Endothelial cell (in vitro differentiated cells): ENCODE measurements around the gene C13orf42. TPM values are rescaled to one million over a fixed set of nuclear protein-coding genes. Genes with fewer than 3 reads are reported as not detected.

Experiments used
- DNase-seq: peaks from one replicate; pipeline ENCODE4 v3.0.0; 2021; ENCODE audit warnings: low spot score
- H3K27ac Mint-ChIP-seq: one replicate; pipeline ENCODE4 v1.8.0; 2021; ENCODE audit warnings: mixed read lengths, inconsistent platforms; ENCODE audit not compliant: unreplicated experiment
- H3K27me3 Mint-ChIP-seq: one replicate; pipeline ENCODE4 v1.8.0; 2021; ENCODE audit warnings: mild to moderate bottlenecking, moderate library complexity, mixed read lengths, inconsistent platforms; ENCODE audit not compliant: unreplicated experiment
- H3K36me3 Mint-ChIP-seq: one replicate; pipeline ENCODE4 v1.8.0; 2021; ENCODE audit warnings: mild to moderate bottlenecking, low read depth, mixed read lengths, inconsistent platforms; ENCODE audit not compliant: unreplicated experiment
- H3K4me1 Mint-ChIP-seq: one replicate; pipeline ENCODE4 v1.8.0; 2021; ENCODE audit warnings: mild to moderate bottlenecking, mixed read lengths, inconsistent platforms; ENCODE audit not compliant: unreplicated experiment
- H3K4me3 Mint-ChIP-seq: one replicate; pipeline ENCODE4 v1.8.0; 2021; ENCODE audit warnings: mild to moderate bottlenecking, mixed read lengths, inconsistent platforms; ENCODE audit not compliant: unreplicated experiment
- H3K9me3 Mint-ChIP-seq: one replicate; pipeline ENCODE4 v1.8.0; 2021; ENCODE audit warnings: mixed read lengths, inconsistent platforms; ENCODE audit not compliant: unreplicated experiment
- CTCF ChIP-seq: fragments of 200-600 bp; sonication (generic); IDR thresholded peaks from one replicate; pipeline ENCODE4 v1.5.0; 2021; ENCODE audit warnings: antibody characterized with exemption; ENCODE audit not compliant: unreplicated experiment
- total RNA-seq: library from RNA; stranded (reverse); fragmentation: NEBNext Ultra II Directional; extraction: Animal tissue kit (Norgen Biotek cat#: 25700); gene quantifications from one replicate; pipeline ENCODE4 v1.2.1, GENCODE V29; 2021; ENCODE audit not compliant: unreplicated experiment

The C13orf42 gene
- total RNA-seq, 1 donor from 2014 or later, result 0.21 TPM

GRCh38 chr13:51136276-51136980 is 25.4 kb upstream of the C13orf42 start:
- Mint-ChIP-seq H3K4me1 (peaks cover 4% of the 10 kb centered on the region), H3K36me3 (peaks cover 3% of the 10 kb centered on the region), H3K4me3 (no peak overlapping the region), H3K27me3 (no peaks in the 10 kb centered on the region), H3K27ac (no peak overlapping the region), H3K9me3 (peaks cover 15% of the 10 kb centered on the region)
- TF ChIP-seq CTCF, result no peak
- DNase-seq, result no peak

DNA sequence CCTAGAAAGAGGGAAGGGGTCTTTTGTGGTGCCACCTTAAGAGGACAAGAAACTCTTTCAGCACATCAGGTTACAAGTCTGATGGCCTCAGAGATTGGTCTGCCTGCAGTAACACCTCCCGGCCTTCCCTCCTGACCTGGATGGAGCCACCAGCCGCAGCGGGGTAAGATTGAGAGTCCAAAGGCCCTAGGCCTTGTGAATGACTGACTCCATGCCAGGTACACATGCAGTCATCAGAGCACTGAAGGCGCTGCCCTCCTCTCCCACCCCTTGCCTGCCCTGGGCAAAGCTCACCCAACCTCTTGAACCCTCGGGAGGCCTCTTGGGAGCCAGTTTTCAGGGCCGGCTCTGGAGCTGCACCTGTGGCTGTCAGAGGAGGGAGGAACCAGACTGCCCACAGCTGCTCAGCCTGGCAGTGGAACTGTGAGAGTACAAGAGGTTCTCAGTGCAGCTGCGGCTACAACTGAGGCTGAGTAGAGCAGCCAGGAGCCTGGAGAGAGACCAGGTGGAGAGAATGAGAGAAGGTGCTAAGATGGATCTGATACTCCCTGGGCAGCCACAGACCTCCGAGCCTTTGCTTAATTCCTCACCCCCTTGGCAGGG is 23.8 kb upstream of the C13orf42 start:
- Mint-ChIP-seq H3K4me3 (no peak overlapping the region), H3K9me3 (peaks cover 15% of the 10 kb centered on the region), H3K27ac (no peak overlapping the region), H3K27me3 (no peaks in the 10 kb centered on the region), H3K36me3 (peaks cover 3% of the 10 kb centered on the region), H3K4me1 (peaks cover 4% of the 10 kb centered on the region)
- no peak for DNase-seq
- TF ChIP-seq CTCF, result no peak

GRCh38 chr13:51130348-51130747 is 19.3 kb upstream of the C13orf42 start:
- Mint-ChIP-seq H3K27ac (no peak overlapping the region), H3K36me3 (peaks cover 8% of the 10 kb centered on the region), H3K27me3 (no peaks in the 10 kb centered on the region), H3K9me3 (peaks cover 9% of the 10 kb centered on the region), H3K4me3 (no peak overlapping the region), H3K4me1 (no peaks in the 10 kb centered on the region)
- TF ChIP-seq CTCF, result no peak
- no peak for DNase-seq

- H3K4me1 Mint-ChIP-seq, result no peaks in the 10 kb centered on the region
- no peaks in the 10 kb centered on the region for H3K27me3 Mint-ChIP-seq
- no peak overlapping the region for H3K4me3 Mint-ChIP-seq
- peak; percentile 87 for TF ChIP-seq CTCF
- H3K36me3 Mint-ChIP-seq, result peaks cover 5% of the 10 kb centered on the region
- H3K27ac Mint-ChIP-seq, result no peak overlapping the region
- DNase-seq, result peak; percentile 63
- no peaks in the 10 kb centered on the region for H3K9me3 Mint-ChIP-seq
These were observed 14.6 kb upstream of the C13orf42 start for GRCh38 chr13:51125495-51126226.
